Neural progenitor cell (in vitro differentiated cells): ENCODE results near the gene GPR161.

Source experiments
- EZH2 ChIP-seq: fragments of 200-600 bp; sonication (generic); IDR thresholded peaks from 2 replicates; pipeline ENCODE4 v1.6.1; 2017; ENCODE audit warnings: antibody characterized with exemption, mild to moderate bottlenecking, moderate library complexity
- EZH2phosphoT487 ChIP-seq: fragments of 200-600 bp; sonication (generic); IDR thresholded peaks from 2 replicates; pipeline ENCODE4 v1.6.1; 2017; ENCODE audit warnings: antibody characterized with exemption
- TF ChIP-seq, protein P1 (sequence below): fragments of 200-600 bp; sonication (generic); IDR thresholded peaks from 2 replicates; pipeline ENCODE4 v1.5.1; 2017; ENCODE audit warnings: antibody characterized with exemption, mild to moderate bottlenecking

DNA sequence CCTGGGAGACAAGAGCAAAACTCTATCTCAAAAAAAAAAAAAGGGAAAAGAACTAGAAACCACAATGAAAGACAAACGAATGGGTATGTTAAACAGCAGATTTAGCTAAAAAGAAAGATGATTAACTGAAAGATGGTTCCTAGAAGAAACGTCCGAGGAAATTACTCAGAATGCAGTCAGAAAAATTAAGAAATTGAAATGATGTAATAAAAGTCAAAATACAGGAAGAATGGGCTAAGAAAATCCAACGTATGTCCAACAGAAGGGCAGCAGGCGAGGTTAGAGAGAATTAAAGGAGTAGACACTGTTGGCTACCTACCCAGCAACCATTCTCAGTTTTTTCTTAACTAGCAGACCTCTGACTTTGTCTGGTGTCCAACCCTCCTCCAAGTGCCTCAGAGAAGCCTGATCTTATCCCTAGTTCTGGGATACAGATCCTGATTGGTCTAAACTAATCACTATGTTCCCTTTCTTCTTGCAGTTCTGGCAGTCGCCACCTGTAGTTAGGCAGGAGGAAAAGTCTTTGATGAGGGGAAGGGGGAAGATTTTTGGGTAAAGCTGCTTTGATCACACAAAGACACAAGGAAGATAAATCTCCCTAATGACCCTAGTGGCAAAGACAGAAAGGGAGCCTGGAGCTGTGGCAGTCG, 25.7 kb downstream of the GPR161 start:
- TF ChIP-seq, protein P1, sequence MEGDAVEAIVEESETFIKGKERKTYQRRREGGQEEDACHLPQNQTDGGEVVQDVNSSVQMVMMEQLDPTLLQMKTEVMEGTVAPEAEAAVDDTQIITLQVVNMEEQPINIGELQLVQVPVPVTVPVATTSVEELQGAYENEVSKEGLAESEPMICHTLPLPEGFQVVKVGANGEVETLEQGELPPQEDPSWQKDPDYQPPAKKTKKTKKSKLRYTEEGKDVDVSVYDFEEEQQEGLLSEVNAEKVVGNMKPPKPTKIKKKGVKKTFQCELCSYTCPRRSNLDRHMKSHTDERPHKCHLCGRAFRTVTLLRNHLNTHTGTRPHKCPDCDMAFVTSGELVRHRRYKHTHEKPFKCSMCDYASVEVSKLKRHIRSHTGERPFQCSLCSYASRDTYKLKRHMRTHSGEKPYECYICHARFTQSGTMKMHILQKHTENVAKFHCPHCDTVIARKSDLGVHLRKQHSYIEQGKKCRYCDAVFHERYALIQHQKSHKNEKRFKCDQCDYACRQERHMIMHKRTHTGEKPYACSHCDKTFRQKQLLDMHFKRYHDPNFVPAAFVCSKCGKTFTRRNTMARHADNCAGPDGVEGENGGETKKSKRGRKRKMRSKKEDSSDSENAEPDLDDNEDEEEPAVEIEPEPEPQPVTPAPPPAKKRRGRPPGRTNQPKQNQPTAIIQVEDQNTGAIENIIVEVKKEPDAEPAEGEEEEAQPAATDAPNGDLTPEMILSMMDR: no peak
- TF ChIP-seq EZH2 (no peak), EZH2phosphoT487 (no peak)
